NCI-H2227 treated with DMSO at 0.1 percent for 48 hours (cell line): ENCODE results near the gene CGN.

ENCODE experiments used
- DNase-seq: peaks from one replicate; lab custom pipeline; 2025; lab: John Stamatoyannopoulos, UW

CGN gene

DNA sequence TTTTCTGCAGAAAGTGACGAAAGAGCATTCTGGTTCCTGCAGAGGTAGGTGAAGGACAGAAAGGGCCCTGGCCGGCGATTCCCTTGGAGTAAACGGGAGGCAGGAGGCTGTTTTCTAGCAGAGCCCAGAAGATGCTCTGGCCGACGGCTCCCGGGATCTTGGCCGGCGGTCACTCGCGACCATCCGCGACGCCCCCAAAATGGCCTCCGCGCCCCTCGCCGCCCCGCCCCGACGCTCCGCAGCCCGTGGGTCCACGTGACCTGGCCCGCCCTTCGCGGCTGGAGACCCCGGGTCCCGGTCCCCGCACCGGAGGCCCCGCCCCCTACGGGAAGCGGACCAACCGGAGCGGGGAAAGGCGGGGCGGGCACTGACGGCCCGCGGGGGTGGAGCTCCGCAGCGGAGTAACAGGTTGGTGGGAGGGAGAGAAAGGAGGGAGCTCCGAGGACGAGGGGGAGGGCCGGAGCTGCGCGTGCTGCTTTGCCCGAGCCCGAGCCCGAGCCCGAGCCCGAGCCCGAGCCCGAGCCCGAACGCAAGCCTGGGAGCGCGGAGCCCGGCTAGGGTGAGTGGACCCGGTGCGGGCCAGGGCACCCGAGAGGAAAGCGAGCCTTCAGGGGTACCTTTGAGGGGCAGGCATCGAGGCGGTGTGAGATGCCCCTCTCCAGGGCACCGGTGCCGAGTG, at the start of gene CGN:
Gene CGN (plus strand): TSS at position 431 of the 679 bp plus-strand sequence. CDS start 7,133 bp downstream, outside the sequence.
- DNase-seq, result peak; percentile 96

GRCh38 chr1:151461694-151462093, 49.5 kb upstream of the CGN start:
- DNase-seq, result no peak

DNA sequence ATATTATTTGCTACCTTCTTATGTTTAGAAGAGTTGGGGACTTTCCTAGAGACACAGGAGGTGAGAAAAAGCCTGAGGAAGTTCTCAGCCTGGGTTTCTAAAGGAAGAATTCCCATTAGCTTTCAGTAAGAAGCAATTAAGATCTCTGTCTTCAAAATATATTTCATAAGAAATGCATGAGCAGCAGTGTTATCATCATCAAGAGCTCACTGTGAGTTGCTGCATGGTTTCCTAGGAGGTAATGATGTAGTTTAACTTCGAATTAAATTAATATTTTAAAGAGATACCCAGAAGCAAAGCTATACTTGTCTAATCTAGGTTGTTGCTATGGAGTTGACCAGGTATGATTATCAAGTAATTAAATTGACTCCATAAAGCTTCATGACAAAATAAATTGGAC, 46.2 kb upstream of the CGN start:
- no peak for DNase-seq

DNA sequence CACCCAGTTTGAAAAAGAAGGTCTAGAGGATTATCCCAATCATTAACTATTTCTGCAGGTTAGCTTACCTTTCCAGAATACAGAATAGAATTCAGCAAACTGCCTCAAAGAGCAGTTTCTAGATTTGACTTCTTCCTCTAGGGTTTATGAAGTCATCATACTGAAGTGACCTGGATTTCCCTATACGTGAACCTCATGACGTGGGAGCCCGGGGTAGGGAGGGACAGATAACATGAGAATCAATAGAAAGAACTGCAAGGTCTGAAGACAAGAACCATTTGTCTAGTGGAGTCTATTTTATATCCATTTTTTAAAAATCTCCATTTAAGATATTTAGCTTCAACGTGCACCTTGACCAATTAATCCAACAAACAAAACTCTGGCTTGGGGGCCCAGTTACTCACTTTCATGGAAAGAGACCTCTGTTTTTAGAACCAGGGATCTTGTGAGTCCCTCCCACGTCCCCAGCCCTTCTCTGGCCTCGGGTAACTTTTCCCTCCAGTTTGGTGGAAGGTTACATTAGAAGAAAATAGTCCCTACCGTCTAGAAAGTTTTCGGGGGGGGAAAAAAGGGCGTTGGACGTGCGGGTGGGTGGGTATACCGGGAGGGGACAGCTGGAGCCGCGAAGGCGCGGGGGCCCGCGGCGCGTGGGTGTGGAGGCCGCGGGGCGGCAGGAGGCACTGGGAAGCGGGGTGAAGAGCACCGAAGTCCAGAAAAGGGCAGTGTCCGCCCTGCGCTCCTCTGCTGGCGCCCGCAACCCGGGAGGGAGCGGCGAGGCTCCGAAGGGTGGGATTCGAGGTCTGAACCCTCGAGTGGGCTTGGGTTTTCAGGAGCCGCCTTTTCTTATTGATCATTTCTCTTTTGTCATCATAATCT, 38.1 kb upstream of the CGN start:
- DNase-seq, result peak; percentile 64

DNA sequence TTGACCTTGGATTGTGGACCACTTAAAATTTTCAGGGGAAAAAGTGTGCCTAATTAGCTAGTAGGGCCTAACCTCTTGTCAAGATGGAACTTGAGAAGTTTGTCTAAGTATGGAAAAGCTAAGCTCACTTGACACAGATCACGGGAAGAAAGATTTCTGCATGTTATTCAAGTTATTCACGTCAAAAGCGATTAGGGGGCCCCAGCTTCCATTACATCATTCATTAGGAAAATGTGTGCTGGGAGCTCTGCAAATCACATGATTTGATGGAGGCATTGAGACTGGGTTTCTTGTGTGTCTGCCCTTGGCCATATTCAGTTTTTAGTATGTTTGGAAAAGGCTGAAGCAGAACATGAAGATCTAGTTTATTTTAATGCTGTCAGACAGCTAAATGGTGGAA, 36.4 kb upstream of the CGN start:
- no peak for DNase-seq

- no peak for DNase-seq
These were observed 36.0 kb upstream of the CGN start for GRCh38 chr1:151475175-151475574.

DNA sequence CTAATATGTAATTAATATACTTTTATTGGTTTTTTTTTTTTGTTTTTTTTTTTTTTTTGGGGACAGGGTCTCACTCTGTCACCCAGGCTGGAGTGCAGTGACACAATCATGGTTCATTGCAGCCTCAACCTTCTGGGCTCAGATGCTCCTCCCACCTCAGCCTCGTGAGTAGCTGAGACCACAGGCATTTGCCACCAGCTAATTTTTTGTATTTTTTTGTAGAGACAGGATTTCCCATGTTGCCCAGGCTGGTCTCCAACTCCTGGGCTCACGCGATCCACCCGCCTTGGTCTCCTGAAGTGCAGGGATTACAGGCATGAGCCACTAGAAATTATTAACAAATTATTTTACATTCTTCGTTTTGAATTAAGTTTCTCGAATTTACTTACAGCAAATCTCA, 35.1 kb upstream of the CGN start:
- DNase-seq, result no peak

DNA sequence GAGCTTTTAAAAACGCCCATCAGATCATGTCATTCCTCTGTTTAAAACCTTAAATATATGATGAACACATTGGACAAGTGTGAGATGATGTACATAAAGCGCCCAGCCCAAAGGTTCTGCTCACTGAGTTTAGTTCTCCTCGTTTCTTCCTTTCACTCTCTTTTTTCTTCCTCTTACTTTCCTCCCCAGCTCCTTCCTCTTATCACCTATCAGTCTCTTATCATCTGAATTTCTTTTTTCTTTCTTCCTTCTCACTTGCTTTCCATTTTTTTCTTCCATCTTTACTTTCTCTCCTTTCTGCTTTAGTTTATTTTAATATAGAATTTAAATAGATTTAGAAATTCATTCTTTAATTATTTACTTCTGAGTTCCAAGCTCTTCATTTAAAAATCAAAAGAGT, 34.1 kb upstream of the CGN start:
- no peak for DNase-seq

DNA sequence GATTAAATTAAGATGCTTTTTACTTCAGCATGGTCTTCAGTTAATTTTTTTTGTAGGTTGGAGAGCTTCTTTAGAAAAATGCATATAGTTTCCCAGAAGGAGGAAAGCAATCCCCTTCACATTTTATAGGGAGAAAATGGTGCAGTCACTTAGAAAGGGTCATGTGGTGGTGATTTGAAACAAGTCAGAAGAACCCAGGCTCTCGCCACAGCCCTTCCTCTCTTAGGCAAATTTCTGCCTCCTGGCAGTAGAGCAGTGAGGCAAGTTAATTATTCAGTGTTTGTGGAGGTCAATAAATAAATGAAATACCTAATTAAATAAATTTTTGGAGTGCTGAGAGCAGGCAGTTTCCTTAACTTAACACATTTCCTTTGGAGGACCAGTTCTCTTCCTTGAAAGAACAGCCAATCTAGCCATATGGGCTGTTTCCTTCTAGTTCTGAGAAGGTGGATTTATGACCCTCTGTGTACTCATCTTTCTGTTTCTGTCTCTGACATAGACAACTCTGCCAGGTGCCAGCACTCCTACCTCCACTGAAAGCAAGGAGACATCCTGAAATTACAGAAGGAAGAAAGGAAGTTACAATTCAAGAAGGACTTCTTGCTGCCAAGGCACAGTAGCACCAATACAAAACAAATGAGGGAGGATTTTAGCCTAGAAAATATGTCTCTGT, 32.9 kb upstream of the CGN start:
- no peak for DNase-seq

GRCh38 chr1:151478923-151479322, 32.3 kb upstream of the CGN start:
- DNase-seq, result no peak

- no peak for DNase-seq
These were observed 31.7 kb upstream of the CGN start for GRCh38 chr1:151479462-151479861.

- DNase-seq, result no peak
These were observed 29.2 kb upstream of the CGN start for GRCh38 chr1:151482017-151482416.

GRCh38 chr1:151485685-151486255, 25.4 kb upstream of the CGN start:
- no peak for DNase-seq

- no peak for DNase-seq
These were observed 24.6 kb upstream of the CGN start for GRCh38 chr1:151486557-151486956.

DNA sequence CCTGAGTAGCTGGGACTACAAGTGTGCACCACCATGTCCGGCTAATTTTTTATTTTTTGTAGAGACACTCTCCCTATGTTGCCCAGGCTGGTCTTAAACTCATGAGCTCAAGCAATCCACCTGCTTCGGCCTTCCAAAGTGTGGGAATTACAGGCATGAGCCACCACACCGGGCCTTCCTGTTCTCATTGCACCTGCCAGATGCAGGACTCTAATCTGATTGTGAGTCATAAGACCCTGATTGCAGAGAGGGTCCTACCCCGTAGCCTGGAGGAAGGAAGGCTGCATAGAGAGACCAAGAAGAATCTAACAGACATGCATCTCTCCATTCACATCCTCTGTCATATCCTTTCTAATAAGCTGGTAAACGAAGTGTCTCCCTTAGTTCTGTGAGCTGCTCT, 19.5 kb upstream of the CGN start:
- no peak for DNase-seq

DNA sequence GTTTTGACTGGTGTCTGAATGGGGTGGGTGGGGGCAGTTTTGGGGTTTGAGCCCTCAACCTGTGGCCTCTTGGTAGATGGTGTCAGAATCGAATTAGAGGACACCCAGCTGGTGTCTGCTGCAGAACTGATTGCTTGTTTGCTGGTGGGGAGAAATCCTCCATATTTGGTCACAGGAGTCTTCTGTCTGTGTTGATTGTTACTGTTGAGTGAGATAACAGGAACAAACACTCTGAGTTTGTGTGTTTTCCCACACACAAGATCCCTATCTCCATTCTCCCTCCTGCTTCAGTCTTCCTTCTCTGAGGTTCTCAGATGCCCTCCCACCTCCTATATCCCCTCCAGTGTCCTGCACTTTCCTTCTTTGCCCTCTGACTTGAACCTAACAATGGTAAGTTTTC, 19.1 kb upstream of the CGN start:
- DNase-seq, result no peak

DNA sequence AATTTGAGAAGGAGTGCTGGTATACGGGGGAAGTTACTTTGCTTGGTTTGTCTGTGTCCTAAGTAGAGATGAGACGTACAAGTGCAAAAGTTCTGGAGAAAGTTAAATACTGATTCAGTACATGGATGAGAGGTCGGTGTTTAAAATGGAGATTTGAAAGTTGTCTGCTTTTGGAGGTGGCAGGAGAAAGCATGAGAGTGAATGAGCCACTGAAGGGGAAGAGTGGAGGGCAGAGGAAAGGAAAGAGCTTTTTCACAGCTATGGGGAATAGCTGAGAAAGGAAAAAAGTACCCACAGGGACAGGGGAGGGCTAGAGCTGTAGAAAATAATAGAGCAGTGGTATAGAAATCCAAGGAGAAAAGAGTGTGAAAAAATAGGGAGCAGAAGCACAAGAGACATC, 18.1 kb upstream of the CGN start:
- no peak for DNase-seq

DNA sequence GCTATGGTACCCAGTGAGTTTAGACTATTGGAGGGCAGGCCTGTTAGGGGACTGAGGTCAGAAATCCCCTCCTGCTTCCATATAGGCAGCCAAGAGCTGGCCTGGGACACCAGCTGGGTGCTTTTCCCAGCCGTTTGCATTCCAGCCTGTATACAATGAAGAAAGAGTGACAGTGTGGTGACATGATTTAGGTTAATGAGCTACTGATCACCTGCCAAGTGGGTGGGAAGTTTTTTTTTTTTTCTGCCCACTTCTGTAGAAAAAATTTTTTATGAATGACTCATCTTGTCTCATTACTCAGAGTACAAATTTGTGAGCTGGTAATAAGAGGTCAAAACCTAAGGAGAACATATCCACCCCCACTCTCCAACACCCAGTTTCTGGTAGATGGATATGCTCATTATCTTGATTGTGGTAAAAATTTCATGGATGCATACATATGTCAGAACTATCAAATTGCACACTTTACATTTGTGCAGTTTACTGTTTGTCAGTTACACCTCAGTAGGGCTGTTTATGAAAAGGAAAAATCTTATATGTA, 16.4 kb upstream of the CGN start:
- peak; percentile 10 for DNase-seq

GRCh38 chr1:151495316-151495715, 15.9 kb upstream of the CGN start:
- no peak for DNase-seq

DNA sequence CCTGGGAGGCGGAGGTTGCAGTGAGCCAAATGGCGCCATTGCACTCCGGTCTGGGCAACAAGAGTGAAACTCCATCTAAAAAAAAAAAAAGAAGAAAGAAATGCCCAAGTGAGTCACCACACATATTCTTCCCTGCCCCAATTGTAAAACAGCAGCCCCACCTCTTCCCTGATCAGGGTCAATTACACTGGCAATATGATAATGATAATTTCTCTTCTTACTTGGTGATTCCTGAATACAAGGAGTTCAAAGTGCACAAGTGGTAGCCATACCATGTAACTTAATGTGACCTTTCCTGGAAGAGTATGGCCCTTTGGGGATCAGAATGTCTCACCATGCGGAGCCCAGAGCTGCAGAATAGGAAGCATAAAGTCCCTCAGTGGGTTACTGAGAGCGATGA, 11.8 kb upstream of the CGN start:
- no peak for DNase-seq

DNA sequence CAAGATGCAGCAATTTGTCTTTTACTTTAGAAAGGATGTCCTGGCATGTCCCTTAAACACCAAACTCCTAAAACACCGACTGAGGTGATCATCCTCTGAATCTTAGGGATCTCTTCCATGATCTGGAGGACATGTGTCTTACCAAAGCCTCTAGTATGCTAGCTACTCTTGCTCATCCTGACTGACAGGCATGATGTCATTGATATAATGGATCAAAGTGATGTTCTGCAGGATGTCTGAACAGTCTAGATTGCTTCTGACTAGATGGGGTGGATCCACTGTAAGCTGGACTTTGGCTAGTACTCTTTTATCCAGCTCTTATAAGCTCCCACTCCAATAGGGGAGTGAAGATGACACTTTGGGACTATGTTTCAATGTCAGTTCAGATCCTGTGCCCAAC, 11.3 kb upstream of the CGN start:
- no peak for DNase-seq

DNA sequence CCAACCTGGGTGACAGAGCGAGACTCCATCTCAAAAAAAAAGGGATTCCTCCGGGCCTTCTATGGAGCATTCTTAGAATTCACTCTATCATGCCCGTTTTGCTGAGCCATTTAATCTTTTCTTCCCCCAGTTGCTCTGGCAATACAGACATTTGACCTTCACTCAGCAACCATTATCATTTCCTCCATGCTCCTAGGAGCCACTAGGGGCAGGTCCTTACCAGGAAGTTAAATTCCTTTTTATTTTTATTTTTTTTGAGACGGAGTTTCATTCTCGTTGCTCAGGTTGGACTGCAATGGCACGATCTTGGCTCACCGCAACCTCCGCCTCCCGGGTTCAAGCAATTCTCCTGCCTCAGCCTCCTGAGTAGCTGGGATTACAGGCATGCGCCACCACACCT, 9.7 kb upstream of the CGN start:
- no peak for DNase-seq
